Left hindlimb (tissue), 1 donor: Measurements from ENCODE around the gene ARHGAP26.

Experiments used
- DNase-seq: peaks from one replicate; pipeline ENCODE4 v3.0.0-alpha.2; 2018

Gene ARHGAP26

DNA sequence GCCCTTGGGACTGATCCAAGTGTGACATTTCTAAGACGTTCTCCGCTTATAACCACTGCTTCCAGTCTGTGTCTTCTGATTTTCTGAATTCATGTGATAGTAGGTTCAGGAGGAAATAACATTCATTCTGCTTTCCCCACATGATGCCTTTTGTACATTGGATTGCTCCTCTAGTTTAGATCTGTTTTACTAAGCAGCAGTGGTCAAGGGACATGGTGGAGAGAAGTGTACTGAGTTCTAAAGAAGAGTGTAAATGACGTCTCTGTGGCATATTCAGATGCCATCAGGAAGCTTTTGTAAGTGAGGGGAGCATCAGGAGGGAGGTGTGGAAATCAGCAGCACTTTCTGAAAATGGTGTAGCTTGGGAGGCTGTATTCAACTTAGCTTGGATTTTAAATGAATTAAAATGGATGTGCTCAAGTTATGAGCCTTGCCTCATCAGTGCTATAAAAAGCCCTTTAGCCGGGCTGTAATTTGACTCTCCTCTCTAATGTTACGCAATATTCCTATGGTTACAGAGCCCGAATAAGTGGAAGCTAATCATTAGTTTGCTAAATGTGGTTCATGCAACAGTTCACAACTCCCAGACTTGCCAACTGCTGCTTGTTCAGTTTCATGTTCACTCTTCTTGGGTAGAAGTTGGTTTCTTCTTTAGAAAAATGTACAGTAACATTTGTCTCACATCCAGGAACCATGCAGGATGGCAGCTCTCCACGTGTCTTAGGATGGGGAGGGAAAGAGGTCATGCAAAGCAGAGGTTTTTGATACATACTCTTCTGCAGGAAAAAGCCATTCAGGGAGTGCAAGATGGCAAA, 281.3 kb downstream of the ARHGAP26 start:
- peak; percentile 49 for DNase-seq

DNA sequence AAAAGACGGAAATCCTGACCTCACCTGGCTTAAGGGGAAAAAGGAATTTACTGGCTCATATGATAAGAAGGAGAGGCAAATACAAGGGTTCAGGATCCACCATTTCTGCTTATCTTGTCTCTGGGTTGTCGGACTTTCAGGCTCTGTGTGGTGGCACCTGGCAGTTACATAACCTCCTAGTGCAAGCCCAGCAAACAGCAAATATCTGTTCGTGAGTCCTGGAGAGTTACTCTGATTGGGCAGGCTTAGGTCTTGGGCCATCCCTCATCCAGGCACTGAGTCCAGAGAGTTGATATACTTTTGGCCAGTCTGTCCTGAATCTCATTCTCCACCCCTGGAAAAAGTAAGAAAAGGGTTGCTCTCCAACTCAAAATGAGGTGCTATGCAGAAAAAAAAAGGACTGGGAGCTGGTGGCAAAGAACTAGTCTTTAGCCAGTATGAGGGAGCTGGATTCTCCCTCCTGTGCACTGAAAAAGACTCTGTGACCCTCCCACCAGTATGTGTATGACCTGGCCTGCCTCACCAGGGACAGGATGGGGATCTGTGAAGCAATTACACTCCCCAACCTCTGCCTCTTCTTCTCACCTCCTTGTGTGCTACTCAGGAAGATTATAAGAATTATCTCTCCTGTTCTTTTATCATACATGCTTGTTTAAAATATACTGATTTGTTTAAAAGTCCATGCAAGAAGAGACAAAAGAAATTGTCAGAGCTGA, 282.9 kb downstream of the ARHGAP26 start:
- no peak for DNase-seq

DNA sequence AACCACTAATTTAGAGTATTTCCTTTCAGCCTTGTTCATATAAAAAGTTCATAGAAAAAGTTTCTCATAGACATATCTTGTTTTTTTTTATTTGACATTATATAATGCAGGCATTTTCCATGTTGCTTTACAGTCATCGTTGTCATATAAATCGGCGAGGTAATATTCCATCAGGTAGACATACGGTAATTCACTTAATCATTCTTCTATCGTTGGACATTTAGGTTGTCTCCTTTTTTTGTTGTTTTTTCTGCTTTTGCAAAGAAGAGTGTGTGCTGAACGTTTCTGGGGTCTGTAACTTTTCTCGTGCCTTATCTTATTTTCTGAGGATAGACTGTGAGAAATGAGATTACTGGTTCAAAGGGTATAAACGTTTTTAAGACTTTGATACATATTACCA, 283.6 kb downstream of the ARHGAP26 start:
- DNase-seq, result no peak

DNA sequence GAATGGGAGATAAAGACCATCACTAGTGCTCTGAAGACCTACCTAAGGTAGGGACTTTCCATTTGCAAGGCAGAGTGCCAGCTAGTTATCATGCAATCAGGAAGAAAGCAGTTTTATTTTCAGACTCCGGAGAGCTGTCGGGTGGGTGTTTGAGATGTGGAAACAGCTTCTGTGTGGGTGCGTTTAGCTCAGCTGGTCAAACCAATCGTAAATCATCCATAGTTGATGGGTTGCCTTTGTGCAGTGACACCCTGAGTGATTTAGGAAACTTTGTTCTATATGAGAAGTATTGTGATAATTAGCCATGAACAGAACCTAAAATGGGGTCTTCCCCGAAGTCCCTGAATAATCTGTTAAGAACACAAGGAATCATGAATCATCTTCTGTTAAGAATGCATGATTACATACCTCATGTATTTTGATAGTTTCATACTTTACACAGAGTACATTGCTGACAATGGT, 284.3 kb downstream of the ARHGAP26 start:
- no peak for DNase-seq

DNA sequence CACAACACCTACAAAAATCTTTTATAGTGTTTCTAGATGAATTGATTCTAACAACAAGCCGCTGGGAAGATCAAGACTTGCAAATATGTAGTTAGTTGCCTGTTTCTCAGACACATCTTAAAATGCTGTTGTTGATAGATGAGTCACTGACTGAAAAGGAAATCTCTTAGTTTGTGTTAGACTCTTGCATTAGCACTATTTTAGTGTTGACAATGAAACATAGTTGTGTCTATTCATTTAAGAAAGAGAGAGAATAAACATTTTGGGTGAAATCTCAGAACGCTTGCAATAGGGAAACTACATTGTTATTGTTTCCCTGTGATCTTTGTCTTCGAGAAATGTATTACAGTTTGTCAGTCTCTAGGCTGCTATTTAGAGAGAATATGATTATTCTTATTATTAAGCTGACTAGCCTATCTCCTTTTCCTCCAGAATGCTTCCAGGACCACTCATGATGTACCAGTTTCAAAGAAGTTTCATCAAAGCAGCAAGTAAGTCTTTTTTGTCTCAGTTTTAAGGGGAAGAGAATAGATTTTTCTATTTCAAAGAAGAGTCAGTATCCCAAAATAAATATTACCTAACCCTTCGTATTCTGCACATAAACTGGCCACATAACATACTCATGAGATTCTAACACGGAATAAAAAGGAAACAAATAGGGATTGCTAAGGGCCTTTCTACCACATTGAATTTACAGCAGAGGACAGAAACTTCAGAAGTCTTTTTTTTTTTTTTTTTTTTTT, 285.6 kb downstream of the ARHGAP26 start:
- DNase-seq, result no peak

DNA sequence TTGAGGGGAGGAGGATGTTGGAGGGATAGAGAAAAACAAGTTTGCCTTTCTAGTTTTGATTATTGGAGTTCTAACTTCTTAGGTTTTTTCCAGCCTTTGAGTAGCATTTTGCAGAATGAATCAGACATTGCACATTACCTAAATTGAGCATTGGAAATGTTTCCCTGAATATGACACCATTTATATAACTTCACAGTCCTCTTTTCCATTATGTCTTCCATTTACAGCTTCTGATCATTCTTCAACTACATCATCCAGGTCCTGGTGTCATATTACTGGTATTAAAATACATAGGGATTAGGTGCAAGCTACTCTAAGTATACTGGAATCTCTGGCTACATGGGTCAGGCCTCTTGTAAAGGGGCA, 286.1 kb downstream of the ARHGAP26 start:
- no peak for DNase-seq

DNA sequence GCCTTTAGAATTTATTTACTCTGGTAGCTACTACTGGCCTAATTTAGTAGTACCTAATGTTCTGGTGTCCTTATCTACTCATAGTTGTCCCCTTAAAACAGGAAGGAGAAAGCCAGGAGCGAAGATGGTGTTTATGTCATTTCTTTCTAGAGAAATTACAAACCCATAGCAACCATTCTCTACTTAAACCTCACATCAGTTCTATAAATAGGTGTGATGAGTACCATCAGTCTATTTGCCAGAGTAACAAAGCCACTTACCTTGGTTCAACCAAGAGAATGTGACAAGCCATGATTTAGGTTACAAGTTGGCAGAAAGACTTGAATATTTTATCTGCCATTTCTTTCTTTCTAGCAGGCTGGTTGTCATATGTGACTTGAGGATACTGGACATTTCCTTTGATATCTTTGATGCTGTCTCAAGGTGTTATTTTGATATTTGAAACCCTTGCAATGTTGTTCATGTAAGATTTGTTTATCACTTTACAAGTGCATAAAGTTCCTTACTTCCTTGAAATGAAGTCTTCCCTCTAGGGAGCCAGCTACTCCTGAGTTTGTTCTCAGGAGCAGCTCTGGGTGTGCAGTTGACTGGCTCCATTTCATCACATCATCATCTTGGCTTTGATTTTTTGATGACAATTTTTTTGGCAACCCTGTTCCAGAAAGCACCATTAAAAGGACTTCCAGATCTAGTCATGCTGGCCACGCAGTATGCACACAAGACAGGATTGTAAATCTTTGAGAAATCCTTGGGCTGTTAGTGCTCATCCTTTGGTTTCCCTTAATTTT, 286.8 kb downstream of the ARHGAP26 start:
- DNase-seq, result no peak

DNA sequence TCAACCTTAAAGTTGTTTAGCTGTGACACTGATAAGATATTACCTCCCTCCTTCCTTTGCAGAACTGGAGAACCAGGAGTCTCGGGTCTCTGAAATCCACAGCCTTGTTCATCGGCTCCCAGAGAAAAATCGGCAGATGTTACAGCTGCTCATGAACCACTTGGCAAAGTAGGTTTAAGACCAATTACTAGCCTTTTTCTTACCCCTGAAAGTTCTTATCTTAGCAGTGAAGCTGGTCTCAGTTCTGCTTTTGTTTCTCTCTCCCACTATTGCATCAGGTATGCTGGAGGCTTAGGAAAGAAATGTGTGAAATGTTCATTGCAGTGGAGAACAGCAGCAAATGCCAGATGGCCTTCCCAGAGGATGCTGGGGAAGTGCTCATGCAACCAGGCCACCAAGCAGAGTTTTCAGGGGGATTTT, 287.4 kb downstream of the ARHGAP26 start:
- no peak for DNase-seq

DNA sequence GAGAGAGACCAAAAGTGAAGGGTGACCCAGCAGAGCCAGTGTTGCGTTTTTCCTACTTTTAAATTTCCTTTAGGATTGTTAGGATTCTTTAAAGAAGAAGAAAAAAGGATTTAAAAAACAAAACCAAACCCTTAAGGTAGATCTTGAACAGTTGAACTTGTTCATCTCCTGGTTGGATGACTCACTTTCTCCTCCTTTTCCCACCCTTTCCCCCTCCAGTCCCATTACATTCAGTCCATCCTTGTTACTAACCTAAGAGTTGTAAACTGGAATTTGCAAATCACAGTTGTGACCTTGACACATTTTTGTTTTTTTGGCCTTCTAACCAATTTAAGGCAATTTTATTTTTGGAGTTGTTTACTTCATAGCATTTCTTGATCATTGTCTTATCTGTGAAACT, 289.2 kb downstream of the ARHGAP26 start:
- no peak for DNase-seq

DNA sequence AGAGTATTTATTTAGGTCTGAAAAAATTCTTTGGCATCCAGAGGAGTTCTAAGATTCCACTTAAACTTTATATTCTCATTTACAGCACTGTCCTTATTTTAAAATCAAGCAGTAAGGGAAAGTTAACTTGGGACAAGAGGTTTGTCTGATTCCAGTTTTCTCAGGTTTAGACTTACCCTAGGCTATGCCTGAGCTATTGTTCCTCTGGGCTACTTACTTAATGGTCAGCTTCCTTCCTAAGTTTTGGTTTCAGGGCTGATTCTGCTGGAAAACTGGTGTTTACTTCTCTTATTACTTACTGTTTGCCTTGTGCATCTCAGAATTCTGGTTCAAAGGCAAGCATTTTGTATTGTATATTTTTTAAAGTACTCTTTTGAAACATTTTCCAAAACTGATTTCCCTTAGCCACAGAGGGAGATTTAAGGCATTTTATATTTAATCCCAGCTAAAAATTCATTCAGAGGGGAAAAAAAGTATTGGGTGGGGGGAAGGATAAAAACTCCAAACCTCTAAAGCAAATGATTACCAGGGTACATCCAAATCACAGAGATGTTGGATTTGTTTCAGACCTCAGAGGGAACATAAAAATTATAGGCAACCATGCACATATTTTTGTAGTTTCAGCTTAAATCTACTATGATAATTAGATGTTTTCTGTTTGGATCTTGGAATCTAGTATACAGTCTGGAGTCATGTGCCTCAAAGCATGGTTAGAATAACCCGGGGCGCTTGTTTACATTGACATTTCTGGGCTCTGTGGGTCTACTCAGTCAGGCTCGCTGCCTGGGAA, 290.0 kb downstream of the ARHGAP26 start:
- DNase-seq, result no peak

DNA sequence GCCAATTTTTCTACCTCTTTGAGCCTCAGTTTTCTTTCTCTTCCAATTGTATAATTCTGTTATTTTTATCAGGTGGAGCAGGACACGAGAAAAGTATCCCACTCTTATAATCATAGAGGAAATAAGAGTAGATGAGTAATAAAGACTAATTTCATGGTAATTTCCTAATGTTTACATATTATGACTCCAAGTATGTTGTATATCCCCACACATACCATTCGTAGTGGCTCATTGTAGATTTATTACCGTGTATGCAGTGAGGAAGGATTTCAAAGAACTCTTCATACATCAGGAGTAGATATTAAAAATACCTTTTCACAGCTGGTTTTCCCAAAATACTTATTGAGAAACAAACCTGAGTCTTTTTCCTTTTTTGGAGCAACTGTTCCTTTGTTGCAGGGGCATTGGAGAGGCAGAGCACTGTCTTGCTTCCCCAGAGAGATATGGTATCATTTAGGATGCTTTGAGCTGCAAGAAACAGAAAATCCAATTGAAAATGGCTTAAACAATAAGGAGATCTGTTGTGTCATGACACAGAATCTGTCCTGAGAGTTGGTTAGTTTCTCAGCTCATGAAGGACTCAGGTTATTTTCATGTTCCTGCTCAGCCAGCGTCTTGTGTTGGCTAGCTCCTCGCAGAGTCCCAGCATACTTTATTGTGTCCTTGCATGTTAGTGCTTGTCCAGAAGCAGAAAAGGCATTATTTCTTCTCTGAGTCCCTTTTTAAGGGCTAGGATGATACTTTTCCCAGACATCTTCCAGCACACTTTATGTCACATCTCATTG, 291.2 kb downstream of the ARHGAP26 start:
- no peak for DNase-seq

DNA sequence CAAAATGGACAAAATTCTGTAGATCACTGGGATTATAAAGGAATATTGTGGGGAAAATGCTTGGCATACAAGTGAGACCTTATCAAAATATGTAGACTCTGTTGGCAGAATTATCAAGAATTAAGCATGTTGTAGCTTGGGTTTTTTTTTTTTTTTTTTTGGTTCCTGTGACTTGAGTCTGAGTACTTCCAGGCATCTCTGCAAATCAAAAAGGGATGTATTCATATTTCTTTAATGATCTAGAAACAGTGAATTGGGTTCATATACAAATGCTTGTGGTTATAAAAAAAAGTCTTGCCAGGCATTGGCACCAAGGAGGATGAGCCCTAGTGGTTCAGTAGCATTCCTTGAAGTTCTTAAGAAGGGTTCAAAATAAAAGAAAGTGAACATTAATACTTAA, 292.2 kb downstream of the ARHGAP26 start:
- no peak for DNase-seq

DNA sequence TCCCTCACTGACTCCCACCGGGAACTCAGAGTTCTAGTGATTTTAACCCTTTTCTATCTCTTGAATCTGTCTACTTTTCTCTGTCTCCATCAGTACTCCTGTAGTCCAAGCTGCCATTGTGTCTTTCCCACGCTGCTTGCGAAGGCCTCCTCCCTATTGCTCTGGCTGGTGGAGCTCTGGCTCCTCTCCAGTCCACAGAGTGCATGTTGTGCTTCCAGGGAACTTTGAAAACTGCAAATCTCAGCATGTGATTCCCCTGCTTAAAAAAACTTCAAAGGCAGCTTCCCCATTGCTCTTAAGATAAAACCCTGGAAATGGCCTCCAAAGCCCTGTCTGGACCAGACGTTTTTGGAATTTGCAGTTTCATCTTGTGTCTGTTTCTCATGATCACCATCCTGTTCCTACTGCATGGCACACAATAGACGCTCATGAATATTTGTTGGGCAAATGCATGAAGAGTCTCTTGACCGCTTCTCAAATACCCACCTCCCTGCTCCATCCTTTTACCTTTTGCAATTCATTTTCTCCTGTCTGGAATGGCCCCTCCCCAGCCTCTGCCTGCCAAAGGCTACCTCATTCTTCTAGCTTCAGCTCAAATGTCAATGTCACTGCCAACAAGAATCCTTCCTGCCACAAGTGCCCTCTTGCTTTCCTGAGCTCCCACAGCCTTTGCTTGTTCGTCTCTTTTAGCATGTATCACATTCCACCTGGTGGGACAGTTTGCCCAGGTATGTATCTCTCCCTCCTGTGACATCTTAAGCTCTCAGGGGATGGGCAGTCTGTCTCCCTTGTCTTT, 293.2 kb downstream of the ARHGAP26 start:
- DNase-seq, result peak; percentile 73

DNA sequence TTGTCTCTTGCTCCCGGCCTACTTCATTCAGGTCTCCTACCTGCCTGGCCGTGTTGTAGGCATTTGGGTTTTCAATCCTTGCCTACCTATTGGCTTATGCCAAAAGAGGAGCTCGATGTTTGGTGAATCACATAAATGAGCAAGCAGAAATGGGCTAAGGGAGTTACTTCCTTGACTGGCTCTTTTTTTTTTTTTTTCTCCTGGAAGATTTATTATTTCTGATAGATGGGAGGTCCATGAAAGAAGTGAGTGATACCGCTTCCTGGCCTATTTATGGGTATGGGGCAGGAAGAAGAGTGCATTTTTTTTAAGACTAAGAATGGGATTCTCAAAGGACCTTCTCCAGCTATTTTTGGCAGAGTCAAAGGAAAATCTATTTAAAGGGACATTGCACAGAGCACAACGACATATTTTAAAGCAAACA, 294.1 kb downstream of the ARHGAP26 start:
- DNase-seq, result no peak

DNA sequence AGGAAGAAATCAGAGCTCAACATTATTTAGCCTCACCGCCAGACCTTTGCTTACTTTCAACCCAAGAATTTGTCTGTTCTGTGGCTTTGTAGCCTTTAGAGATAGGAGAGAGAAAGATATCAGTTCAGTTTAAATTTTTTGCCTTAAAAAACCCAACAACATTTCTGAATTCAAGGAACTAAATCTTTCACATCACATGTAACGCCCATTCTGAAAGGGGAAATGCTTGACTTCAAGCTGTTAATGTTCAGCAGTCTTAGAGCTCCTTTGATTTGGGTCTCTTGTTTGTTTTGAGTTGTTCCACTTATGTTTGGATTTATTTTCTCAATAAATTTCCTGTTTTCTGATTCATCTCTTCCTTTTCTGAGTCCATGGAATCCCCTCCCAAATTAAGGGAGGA, 294.5 kb downstream of the ARHGAP26 start:
- DNase-seq, result no peak

DNA sequence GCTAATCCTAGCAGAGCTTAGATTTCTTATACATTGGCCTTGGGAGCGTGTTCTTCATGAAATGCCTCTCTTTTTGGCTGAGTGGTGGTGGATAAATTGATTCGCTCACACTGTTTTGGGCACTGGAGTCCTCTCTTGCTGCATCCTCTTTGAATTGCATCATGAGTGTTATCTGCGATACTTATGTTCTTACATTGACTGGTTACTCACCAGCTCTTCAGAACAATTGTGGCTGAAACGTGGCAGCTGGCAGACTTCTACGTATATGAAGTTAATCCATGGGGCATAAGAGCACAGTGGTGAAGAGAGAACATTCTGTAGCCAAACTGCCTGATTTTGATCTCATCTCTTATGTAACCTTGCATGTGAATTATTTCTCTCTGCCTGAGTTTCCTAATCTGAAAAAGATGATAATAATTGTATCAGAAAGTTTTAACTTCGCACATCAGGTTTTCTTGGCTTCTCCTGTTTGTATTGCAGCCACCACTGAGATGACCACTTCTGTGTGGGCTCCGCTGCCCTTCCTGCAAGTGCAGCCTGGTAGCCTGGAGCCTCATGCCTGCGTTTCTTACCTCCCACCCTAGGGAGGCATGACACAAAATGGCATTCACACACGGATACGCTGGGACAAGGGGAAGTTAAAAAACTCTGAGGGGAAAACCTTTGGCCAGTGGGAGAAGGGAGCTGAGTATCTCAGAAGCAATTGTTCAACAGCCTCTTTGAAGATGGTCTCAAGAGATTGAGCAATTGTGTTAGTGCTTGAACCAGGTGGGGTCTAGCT, 295.2 kb downstream of the ARHGAP26 start:
- DNase-seq, result no peak

DNA sequence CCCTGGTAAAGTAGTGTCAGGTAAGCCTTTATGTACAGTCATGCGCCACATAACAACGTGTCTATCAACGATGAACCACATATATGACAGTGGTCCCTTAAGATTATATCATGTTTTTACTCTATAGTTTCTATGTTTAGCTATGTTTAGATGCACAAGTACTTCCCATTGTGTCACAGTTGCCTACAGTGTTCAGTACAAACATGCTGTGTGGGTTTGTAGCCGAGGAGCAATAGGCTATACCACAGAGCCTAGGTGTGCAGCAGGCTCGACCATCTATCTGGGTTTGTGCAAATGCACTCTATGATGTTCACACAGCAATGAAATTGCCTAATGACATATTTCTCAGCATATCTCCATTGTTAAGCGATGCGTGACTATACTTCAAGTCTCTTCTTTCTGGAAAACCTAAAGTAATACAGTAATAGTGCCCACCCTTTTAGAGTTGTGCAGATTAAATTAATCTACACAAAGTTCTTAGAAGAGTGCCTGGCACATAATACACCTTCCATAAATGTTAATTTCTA, 295.9 kb downstream of the ARHGAP26 start:
- no peak for DNase-seq

DNA sequence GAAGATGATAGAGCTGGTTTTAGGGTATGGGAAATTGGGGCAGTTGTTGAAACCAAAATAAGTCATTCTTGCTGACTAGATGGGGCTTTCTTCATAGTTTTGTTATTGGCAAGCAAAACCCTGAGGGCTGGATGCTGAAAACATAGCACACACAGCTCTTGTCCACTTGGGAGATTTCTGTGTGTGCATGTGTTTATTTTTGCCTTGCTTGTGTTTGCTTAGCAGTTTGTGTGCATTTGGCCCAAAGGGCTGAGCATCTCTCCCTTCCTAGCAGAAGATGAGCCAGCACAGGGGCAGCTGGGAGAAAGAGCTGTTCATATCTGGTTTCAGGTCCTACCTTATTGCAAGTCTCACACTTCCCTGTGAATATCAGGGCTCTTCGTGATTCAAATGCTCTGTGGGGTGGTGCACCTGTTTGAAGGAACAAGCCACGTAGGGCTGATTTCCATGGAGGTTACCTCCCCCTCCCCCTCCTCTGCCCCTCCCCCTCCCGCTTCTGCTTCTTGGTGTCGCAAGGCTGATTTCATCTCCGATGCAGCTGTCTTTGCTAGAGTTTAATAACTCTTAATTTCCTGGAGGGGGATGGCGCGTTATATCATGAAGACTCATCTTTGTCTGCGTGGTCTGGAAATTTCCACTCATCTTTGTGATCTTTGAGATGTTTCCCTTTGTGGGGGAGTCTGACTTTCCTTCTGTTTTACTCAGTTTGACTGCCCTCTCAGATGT, 296.5 kb downstream of the ARHGAP26 start:
- DNase-seq, result no peak
